GM12891 (cell line): Measurements from ENCODE around the gene ZC3H14.

ENCODE experiments used
- POLR2A ChIP-seq: IDR thresholded peaks from 2 replicates; pipeline ENCODE4 v1.6.1; 2011; ENCODE audit warnings: low read depth, low read length, control low read depth
- TAF1 ChIP-seq: IDR thresholded peaks from 2 replicates; pipeline ENCODE4 v1.6.1; 2011; ENCODE audit warnings: low read depth, low read length, control low read depth

- no peak for TF ChIP-seq POLR2A
- no peak for TF ChIP-seq TAF1
Measured at GRCh38 chr14:88630565-88630964, 67.7 kb downstream of the ZC3H14 start.
